CD4-positive, alpha-beta T cell treated with Interleukin-15 for 1 hour (primary cell): ENCODE measurements around the gene GCAT.
A peak's percentile ranks its signal among the peaks of the same experiment; 100 is the strongest.

Experiments
- DNase-seq: peaks from one replicate; pipeline ENCODE4 v3.0.0-alpha.2; 2020

Gene GCAT

DNA sequence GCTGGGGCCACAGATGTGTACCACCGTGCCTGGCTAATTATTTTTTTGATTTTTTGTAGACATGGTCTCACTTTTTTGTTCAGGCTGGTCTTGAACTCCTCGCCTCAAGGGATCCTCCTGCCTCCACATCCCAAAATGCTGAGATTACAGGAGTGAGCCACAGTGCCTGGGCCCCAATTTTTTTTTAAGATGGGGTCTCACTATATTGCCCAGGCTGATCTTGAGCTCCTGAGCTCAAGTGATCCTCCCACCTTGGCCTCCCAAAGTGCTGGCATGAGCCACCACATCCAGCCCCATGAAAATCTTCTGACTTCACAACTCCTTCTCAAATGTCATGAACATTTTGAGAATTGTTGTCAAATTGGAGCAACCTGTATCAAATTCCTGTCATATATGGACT lies 38.7 kb downstream of the GCAT start:
- no peak for DNase-seq

DNA sequence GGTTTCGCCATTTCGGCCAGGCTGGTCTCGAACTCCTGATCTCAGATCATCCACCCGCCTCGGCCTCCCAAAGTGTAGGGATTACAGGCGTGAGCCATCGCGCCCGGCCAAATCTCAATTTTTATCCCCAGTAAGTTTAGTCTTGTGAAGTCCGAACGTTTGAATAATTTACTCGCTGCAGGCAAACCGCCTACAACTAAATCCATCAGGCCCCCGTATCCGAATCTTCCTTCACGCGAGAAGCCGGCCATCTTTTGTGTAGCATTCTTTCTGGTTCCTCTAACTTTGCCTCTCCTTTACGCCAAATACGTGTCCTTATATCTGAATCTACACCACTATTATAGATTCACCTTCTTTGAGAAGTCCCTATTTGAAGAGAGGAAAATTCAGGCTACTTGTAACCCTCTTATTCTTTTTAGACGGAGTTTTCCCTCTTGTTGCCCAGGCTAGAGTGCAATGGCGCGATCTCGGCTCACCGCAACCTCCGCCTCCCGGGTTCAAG lies 40.9 kb downstream of the GCAT start:
- DNase-seq = no peak

GRCh38 chr22:37849089-37849751 lies 41.5 kb downstream of the GCAT start, which contains the start of gene EIF3L:
Gene EIF3L (plus strand): TSS chr22:37849419. CDS start chr22:37849450, 31 bp downstream.
- DNase-seq = peak; percentile 86

DNA sequence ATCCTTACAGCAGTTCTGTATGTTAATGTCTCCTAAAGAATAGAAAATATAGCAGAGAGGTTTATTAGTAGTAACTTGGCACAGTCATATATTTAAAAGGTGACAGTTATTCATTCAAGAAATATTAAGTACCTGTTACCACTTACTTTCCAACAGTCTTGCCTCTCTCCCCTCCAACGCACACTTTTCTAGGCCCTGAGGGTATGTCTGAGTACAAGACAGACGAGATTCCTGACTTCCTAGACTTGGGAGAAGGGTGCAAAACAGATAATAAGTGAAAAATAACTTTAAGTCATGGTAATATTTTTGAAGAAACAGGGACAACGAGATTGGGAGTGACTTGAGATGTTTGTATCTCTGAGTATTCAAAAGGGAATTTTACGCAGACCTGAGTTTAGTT lies 43.1 kb downstream of the GCAT start:
- no peak for DNase-seq

DNA sequence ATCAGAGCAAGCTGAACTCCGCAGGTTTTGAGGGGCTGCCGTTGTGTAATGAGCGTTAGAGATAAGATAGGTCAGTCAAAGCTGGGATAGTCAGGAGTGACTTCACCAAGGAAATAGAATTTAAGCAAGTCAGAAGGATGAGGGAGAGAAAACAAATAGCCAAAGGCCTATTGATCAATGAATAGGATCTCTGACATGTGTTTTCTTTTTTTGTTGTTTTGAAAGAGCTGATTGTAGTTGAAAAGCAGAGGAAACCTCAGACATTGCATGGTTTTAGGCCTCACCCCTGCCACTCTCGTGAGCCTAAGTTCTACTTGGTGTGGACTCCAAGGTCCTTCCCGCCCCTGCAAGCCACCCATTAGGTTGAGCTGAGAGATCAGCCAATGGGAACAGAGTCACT lies 44.7 kb downstream of the GCAT start:
- no peak for DNase-seq

- DNase-seq = no peak
Observed at GRCh38 chr22:37854946-37855345, 47.2 kb downstream of the GCAT start.

- DNase-seq = no peak
Observed at GRCh38 chr22:37855462-37855861, 47.7 kb downstream of the GCAT start.

- no peak for DNase-seq
Observed at GRCh38 chr22:37860796-37861421, 53.2 kb downstream of the GCAT start.

- DNase-seq = no peak
Observed at GRCh38 chr22:37862570-37863325, 55.0 kb downstream of the GCAT start.

- no peak for DNase-seq
Observed at GRCh38 chr22:37865510-37865909, 57.8 kb downstream of the GCAT start.
